ENCODE measurements around the gene GLUL. TPM values are rescaled to one million over a fixed set of nuclear protein-coding genes. Genes with fewer than 3 reads are reported as not detected.

The GLUL gene
- total RNA-seq, 1 experiment from 2014 or later: 165 TPM

- no peaks in the 10 kb centered on the region for H3K36me3 ChIP-seq (ENCODE audit: control insufficient read depth in 1 of 2, insufficient read depth in 2 of 2, low read length in 2 of 2)
- intact Hi-C loops (cut with micrococcal nuclease): no loop called here
- H3K9me3 ChIP-seq (ENCODE audit: control insufficient read depth in 1 of 2, insufficient read depth in 1 of 2, low read depth in 1 of 2, low read length in 2 of 2): no peaks in the 10 kb centered on the region
- no TSS peak for BruUV-seq (replicated peaks)
- ATAC-seq (peak; percentile 88), DNase-seq (ENCODE audit: low read depth, low spot score) (no peak)
- no peaks in the 10 kb centered on the region for H3K27me3 ChIP-seq (ENCODE audit: insufficient read depth, low read length)
- POLR2A ChIA-PET: no interaction called here
- RAD21 ChIA-PET (ENCODE audit: low non-redundant PET in 1 of 2, low total read pairs in 2 of 2, uncharacterized antibody in 2 of 2, unreplicated experiment in 2 of 2): no interaction called here
- no peak overlapping the region for H3K27ac ChIP-seq (ENCODE audit: low read depth, low read length)
- no peak overlapping the region for H2AFZ ChIP-seq (ENCODE audit: low read depth, low read length, poor library complexity, severe bottlenecking)
- TF ChIP-seq RAD21 (IDR thresholded peaks at IDR 0.05; ENCODE audit: low read depth): no peak
- TF ChIP-seq EZH2 (IDR thresholded peaks at IDR 0.05): no peak
- no peak for TF ChIP-seq ATF3 (IDR thresholded peaks at IDR 0.05)
- TF ChIP-seq CTCF (IDR thresholded peaks at IDR 0.05 in 2 of 3, conservative IDR thresholded peaks at IDR 0.05 in 1 of 3; ENCODE audit: borderline replicate concordance in 1 of 3, insufficient read depth in 1 of 3, low read depth in 2 of 3, low read length in 2 of 3): peak in 2 of 3 experiments; percentile 30 to 33; a peak in 3 of 6 replicates
- no peak for TF ChIP-seq ZNF274 (IDR thresholded peaks at IDR 0.05; ENCODE audit: low read depth, low read length)
- no peaks in the 10 kb centered on the region for H3K79me2 ChIP-seq (ENCODE audit: insufficient read depth, low read length)
- no peaks in the 10 kb centered on the region for H3K4me1 ChIP-seq (ENCODE audit: control insufficient read depth in 1 of 2, insufficient read depth in 2 of 2, low read length in 2 of 2)
- CTCF ChIA-PET: interaction anchor here (1.0 kb wide), 1 partner anchor 323 kb away, joined by 3 read pairs; no protein-coding TSS in a partner anchor
- no peak overlapping the region for H3K4me2 ChIP-seq (ENCODE audit: low read length)
- H3K4me3 ChIP-seq (replicated peaks in 1 of 2; ENCODE audit: low read depth in 1 of 2, low read length in 2 of 2): no peak overlapping the region
- H4K20me1 ChIP-seq (ENCODE audit: insufficient read depth): no peaks in the 10 kb centered on the region
- no peaks in the 10 kb centered on the region for H3K9me2 ChIP-seq (ENCODE audit: insufficient read depth)
- no peak overlapping the region for H3K9ac ChIP-seq (ENCODE audit: low read length)
These were observed 13.2 kb upstream of the GLUL start for GRCh38 chr1:182404781-182405180.

- no peak within 1 kb of the TSS for H3K9ac ChIP-seq (ENCODE audit: low read length)
- no peaks in the 10 kb centered on the region for H3K9me2 ChIP-seq (ENCODE audit: insufficient read depth)
- H3K27ac ChIP-seq (ENCODE audit: low read depth, low read length): no peak within 1 kb of the TSS
- no peaks in the 10 kb centered on the region for H3K27me3 ChIP-seq (ENCODE audit: insufficient read depth, low read length)
- ATAC-seq (no peak), DNase-seq (ENCODE audit: low read depth, low spot score) (no peak)
- intact Hi-C loops (cut with micrococcal nuclease): no loop called here
- H3K36me3 ChIP-seq (ENCODE audit: control insufficient read depth in 1 of 2, insufficient read depth in 2 of 2, low read length in 2 of 2): no peaks in the 10 kb centered on the region
- ChIA-PET RAD21 (ENCODE audit: low non-redundant PET in 1 of 2, low total read pairs in 2 of 2, uncharacterized antibody in 2 of 2, unreplicated experiment in 2 of 2) (no interaction called here), CTCF (interaction anchor here (1.6 kb wide), 1 partner anchor 386 kb away, joined by 6 read pairs; no protein-coding TSS in a partner anchor), POLR2A (no interaction called here)
- H3K4me3 ChIP-seq (replicated peaks in 1 of 2; ENCODE audit: low read depth in 1 of 2, low read length in 2 of 2): no peak within 1 kb of the TSS
- BruUV-seq (replicated peaks): no TSS peak
- no peaks in the 10 kb centered on the region for H4K20me1 ChIP-seq (ENCODE audit: insufficient read depth)
- H3K4me1 ChIP-seq (ENCODE audit: control insufficient read depth in 1 of 2, insufficient read depth in 2 of 2, low read length in 2 of 2): peaks cover 3 to 14% of the 10 kb centered on the region in 2 experiments; a peak in 3 of 4 replicates
- H3K4me2 ChIP-seq (ENCODE audit: low read length): no peak within 1 kb of the TSS
- no peaks in the 10 kb centered on the region for H3K9me3 ChIP-seq (ENCODE audit: control insufficient read depth in 1 of 2, insufficient read depth in 1 of 2, low read depth in 1 of 2, low read length in 2 of 2)
- no peak within 1 kb of the TSS for H2AFZ ChIP-seq (ENCODE audit: low read depth, low read length, poor library complexity, severe bottlenecking)
- TF ChIP-seq CTCF (IDR thresholded peaks at IDR 0.05 in 2 of 3, conservative IDR thresholded peaks at IDR 0.05 in 1 of 3; ENCODE audit: borderline replicate concordance in 1 of 3, insufficient read depth in 1 of 3, low read depth in 2 of 3, low read length in 2 of 3): no peak
- TF ChIP-seq SIN3A (IDR thresholded peaks at IDR 0.05; ENCODE audit: low read depth): no peak
- TF ChIP-seq SP1 (IDR thresholded peaks at IDR 0.05; ENCODE audit: low read depth): no peak
- no peak for TF ChIP-seq YY1 (IDR thresholded peaks at IDR 0.05; ENCODE audit: extremely low read depth, insufficient replicate concordance, low read depth, low read length)
- TF ChIP-seq ZNF274 (IDR thresholded peaks at IDR 0.05; ENCODE audit: low read depth, low read length): no peak
- no peak for TF ChIP-seq ZBTB33 (IDR thresholded peaks at IDR 0.05; ENCODE audit: extremely low read depth, insufficient replicate concordance, low read length)
- TF ChIP-seq CEBPB (IDR thresholded peaks at IDR 0.05; ENCODE audit: low read depth): no peak
- no peak for TF ChIP-seq JUND (IDR thresholded peaks at IDR 0.05)
- H3K79me2 ChIP-seq (ENCODE audit: insufficient read depth, low read length): no peaks in the 10 kb centered on the region
These were observed 9.0 kb upstream of the GLUL start, which contains the start of gene TEDDM1 for GRCh38 chr1:182400567-182400966. TSS of gene TEDDM1 (minus strand) at chr1:182400667. CDS start at chr1:182400485, 182 bp downstream.
